ENCODE data around the gene MYO6. TPM values are rescaled to one million over a fixed set of nuclear protein-coding genes. Genes with fewer than 3 reads are reported as not detected.

Gene MYO6
- total RNA-seq, 1 experiment from 2014 or later, result 122 TPM

- BruUV-seq (replicated peaks), result no TSS peak
- intact Hi-C loops (cut with micrococcal nuclease; ENCODE audit: unreplicated experiment), result no loop called here
- no peak for DNase-seq
- Mint-ChIP-seq H3K27me3 (ENCODE audit: unreplicated experiment) (no peaks in the 10 kb centered on the region), H3K9me3 (ENCODE audit: low read depth, unreplicated experiment) (no peaks in the 10 kb centered on the region), H3K36me3 (ENCODE audit: insufficient read depth, unreplicated experiment) (peaks cover 33% of the 10 kb centered on the region), H3K4me1 (ENCODE audit: low read depth, unreplicated experiment) (no peaks in the 10 kb centered on the region), H3K4me3 (ENCODE audit: low read depth, unreplicated experiment) (no peak overlapping the region), H3K27ac (ENCODE audit: unreplicated experiment) (peak overlapping the region; percentile 52)
- CTCF ChIA-PET, result no interaction called here
- TF ChIP-seq, protein P1, sequence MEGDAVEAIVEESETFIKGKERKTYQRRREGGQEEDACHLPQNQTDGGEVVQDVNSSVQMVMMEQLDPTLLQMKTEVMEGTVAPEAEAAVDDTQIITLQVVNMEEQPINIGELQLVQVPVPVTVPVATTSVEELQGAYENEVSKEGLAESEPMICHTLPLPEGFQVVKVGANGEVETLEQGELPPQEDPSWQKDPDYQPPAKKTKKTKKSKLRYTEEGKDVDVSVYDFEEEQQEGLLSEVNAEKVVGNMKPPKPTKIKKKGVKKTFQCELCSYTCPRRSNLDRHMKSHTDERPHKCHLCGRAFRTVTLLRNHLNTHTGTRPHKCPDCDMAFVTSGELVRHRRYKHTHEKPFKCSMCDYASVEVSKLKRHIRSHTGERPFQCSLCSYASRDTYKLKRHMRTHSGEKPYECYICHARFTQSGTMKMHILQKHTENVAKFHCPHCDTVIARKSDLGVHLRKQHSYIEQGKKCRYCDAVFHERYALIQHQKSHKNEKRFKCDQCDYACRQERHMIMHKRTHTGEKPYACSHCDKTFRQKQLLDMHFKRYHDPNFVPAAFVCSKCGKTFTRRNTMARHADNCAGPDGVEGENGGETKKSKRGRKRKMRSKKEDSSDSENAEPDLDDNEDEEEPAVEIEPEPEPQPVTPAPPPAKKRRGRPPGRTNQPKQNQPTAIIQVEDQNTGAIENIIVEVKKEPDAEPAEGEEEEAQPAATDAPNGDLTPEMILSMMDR (IDR thresholded peaks at IDR 0.05; ENCODE audit: unreplicated experiment), result no peak
Observed at GRCh38 chr6:75842191-75842590, 93.2 kb downstream of the MYO6 start.

- intact Hi-C loops (cut with micrococcal nuclease; ENCODE audit: unreplicated experiment), result no loop called here
Observed at GRCh38 chr6:75842732-75843131, 93.7 kb downstream of the MYO6 start.

DNA sequence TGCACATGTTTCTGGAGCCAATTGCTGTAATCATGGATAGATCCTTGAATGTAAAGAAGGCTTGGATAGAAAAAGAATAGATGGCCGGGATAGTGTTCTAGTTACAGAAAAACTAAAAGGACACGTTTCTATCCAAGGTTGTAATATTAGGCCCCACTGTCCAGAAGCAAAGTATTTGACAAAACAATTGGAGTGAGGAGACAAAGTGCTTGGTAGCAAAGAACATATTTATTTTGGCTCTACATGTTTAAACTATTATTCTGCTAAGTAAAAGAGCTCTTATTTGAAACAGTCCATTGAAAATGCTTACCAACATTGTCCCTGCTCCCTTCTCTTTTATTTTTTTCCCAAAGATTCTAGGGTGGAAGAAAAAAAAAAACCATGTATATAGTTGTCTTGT lies 94.4 kb downstream of the MYO6 start:
- no peak overlapping the region for H3K27ac Mint-ChIP-seq (ENCODE audit: unreplicated experiment)
- no peak overlapping the region for H3K4me3 Mint-ChIP-seq (ENCODE audit: low read depth, unreplicated experiment)
- intact Hi-C loops (cut with micrococcal nuclease; ENCODE audit: unreplicated experiment), result no loop called here
- DNase-seq, result no peak
- no peaks in the 10 kb centered on the region for H3K9me3 Mint-ChIP-seq (ENCODE audit: low read depth, unreplicated experiment)
- no TSS peak for BruUV-seq (replicated peaks)
- H3K36me3 Mint-ChIP-seq (ENCODE audit: insufficient read depth, unreplicated experiment), result peaks cover 29% of the 10 kb centered on the region
- no peaks in the 10 kb centered on the region for H3K27me3 Mint-ChIP-seq (ENCODE audit: unreplicated experiment)
- H3K4me1 Mint-ChIP-seq (ENCODE audit: low read depth, unreplicated experiment), result no peaks in the 10 kb centered on the region
- TF ChIP-seq, protein P1 (IDR thresholded peaks at IDR 0.05; ENCODE audit: unreplicated experiment), result no peak
- CTCF ChIA-PET, result no interaction called here

More at GRCh38 chr6:75842732-75843131, 93.7 kb downstream of the MYO6 start:
- Mint-ChIP-seq H3K9me3 (ENCODE audit: low read depth, unreplicated experiment) (no peaks in the 10 kb centered on the region), H3K27me3 (ENCODE audit: unreplicated experiment) (no peaks in the 10 kb centered on the region), H3K36me3 (ENCODE audit: insufficient read depth, unreplicated experiment) (peaks cover 33% of the 10 kb centered on the region), H3K4me1 (ENCODE audit: low read depth, unreplicated experiment) (no peaks in the 10 kb centered on the region), H3K27ac (ENCODE audit: unreplicated experiment) (no peak overlapping the region), H3K4me3 (ENCODE audit: low read depth, unreplicated experiment) (no peak overlapping the region)
- TF ChIP-seq, protein P1 (IDR thresholded peaks at IDR 0.05; ENCODE audit: unreplicated experiment), result no peak
- DNase-seq, result no peak
- no TSS peak for BruUV-seq (replicated peaks)
- CTCF ChIA-PET, result no interaction called here

GRCh38 chr6:75848274-75848673 lies 99.2 kb downstream of the MYO6 start:
- TF ChIP-seq, protein P1 (IDR thresholded peaks at IDR 0.05; ENCODE audit: unreplicated experiment), result no peak
- H3K27me3 Mint-ChIP-seq (ENCODE audit: unreplicated experiment), result no peaks in the 10 kb centered on the region
- peaks cover 33% of the 10 kb centered on the region for H3K4me1 Mint-ChIP-seq (ENCODE audit: low read depth, unreplicated experiment)
- no peaks in the 10 kb centered on the region for H3K9me3 Mint-ChIP-seq (ENCODE audit: low read depth, unreplicated experiment)
- H3K4me3 Mint-ChIP-seq (ENCODE audit: low read depth, unreplicated experiment), result no peak overlapping the region
- intact Hi-C loops (cut with micrococcal nuclease; ENCODE audit: unreplicated experiment), result loop anchor here (2.0 kb wide), 1 partner anchor 95 kb away; no protein-coding TSS in a partner anchor
- CTCF ChIA-PET, result interaction anchor here (1.0 kb wide), 2 partner anchors 28 to 90 kb away, joined by 3 read pairs; no protein-coding TSS in a partner anchor
- no peak for DNase-seq
- H3K36me3 Mint-ChIP-seq (ENCODE audit: insufficient read depth, unreplicated experiment), result peaks cover 20% of the 10 kb centered on the region
- no peak overlapping the region for H3K27ac Mint-ChIP-seq (ENCODE audit: unreplicated experiment)
- no TSS peak for BruUV-seq (replicated peaks)

Data from Calu3 (cell line).